Neural cell (in vitro differentiated cells): ENCODE results near the gene WDR33. TPM values are rescaled to one million over a fixed set of nuclear protein-coding genes. Genes with fewer than 3 reads are reported as not detected.

Experiments
- H2AFZ ChIP-seq: fragments of 200-600, 300-800 bp; sonication (generic), shearing (Covaris generic); 2 replicates; pipeline ENCODE4 v1.6.0; 2014; ENCODE audit warnings: low read depth, mild to moderate bottlenecking, antibody characterized with exemption, low read length, moderate library complexity
- H3F3A ChIP-seq: fragments of 200-600 bp; shearing (Covaris generic); 2 replicates; pipeline ENCODE4 v1.6.1; 2016; ENCODE audit warnings: mild to moderate bottlenecking, moderate library complexity, mixed read lengths, antibody characterized with exemption, low read length; ENCODE audit not compliant: insufficient read depth, poor library complexity, severe bottlenecking
- H3K27ac ChIP-seq: fragments of 200-600, 300-800 bp; sonication (generic), shearing (Covaris generic); 2 replicates; pipeline ENCODE4 v1.5.1; 2014; ENCODE audit warnings: mild to moderate bottlenecking, low read length, moderate library complexity
- H3K27me3 ChIP-seq: fragments of 300-800, 200-600 bp; sonication (generic), shearing (Covaris generic); 2 replicates; pipeline ENCODE4 v1.6.0; 2014; ENCODE audit warnings: mild to moderate bottlenecking, low read depth, low read length, moderate library complexity; ENCODE audit not compliant: insufficient read depth
- H3K36me3 ChIP-seq: fragments of 300-800, 200-600 bp; sonication (generic), shearing (Covaris generic); 2 replicates; pipeline ENCODE4 v1.5.1; 2014; ENCODE audit warnings: mild to moderate bottlenecking, antibody characterized with exemption, low read length, moderate library complexity; ENCODE audit not compliant: insufficient read depth
- H3K4me2 ChIP-seq: fragments of 300-800, 200-600 bp; sonication (generic), shearing (Covaris generic); 2 replicates; pipeline ENCODE4 v1.6.0; 2014; ENCODE audit warnings: mild to moderate bottlenecking, low read length
- H3K4me3 ChIP-seq: fragments of 300-800, 200-600 bp; sonication (generic), shearing (Covaris generic); 2 replicates; pipeline ENCODE4 v1.5.1; 2014; ENCODE audit warnings: mild to moderate bottlenecking, low read length, moderate library complexity
- H3K79me2 ChIP-seq: fragments of 200-600 bp; shearing (Covaris generic); replicated peaks from 2 replicates; pipeline ENCODE4 v1.6.0; 2014; ENCODE audit warnings: mild to moderate bottlenecking, low read length, moderate library complexity; ENCODE audit not compliant: insufficient read depth
- H3K9ac ChIP-seq: fragments of 300-800, 200-600 bp; sonication (generic), shearing (Covaris generic); 2 replicates; pipeline ENCODE4 v1.6.1; 2016; ENCODE audit warnings: mild to moderate bottlenecking, low read length, mixed read lengths
- H3K9me2 ChIP-seq: fragments of 200-600 bp; shearing (Covaris generic); 2 replicates; pipeline ENCODE4 v1.6.1; 2016; ENCODE audit warnings: mild to moderate bottlenecking, low read length, mixed read lengths; ENCODE audit not compliant: insufficient read depth
- H3K9me3 ChIP-seq: fragments of 200-600, 300-800 bp; sonication (generic), shearing (Covaris generic); 2 replicates; pipeline ENCODE4 v1.6.1; 2016; ENCODE audit warnings: mild to moderate bottlenecking, mixed run types, low read length, moderate library complexity, mixed read lengths
- H4K20me1 ChIP-seq: fragments of 200-600 bp; shearing (Covaris generic); 2 replicates; pipeline ENCODE4 v1.6.1; 2016; ENCODE audit warnings: mild to moderate bottlenecking, mixed run types; ENCODE audit not compliant: insufficient read depth
- EP300 ChIP-seq: fragments of 450-650 bp; conservative IDR thresholded peaks from 2 replicates; pipeline ENCODE4 v1.6.1; 2014; ENCODE audit warnings: antibody characterized with exemption, mild to moderate bottlenecking, moderate library complexity; ENCODE audit not compliant: poor library complexity, severe bottlenecking
- EZH2 ChIP-seq: fragments of 200-600, 300-800 bp; shearing (Covaris generic), sonication (generic); IDR thresholded peaks from 2 replicates; pipeline ENCODE4 v1.6.1; 2014; ENCODE audit warnings: antibody characterized with exemption, low read length, borderline replicate concordance, mild to moderate bottlenecking; ENCODE audit not compliant: insufficient read depth, poor library complexity, severe bottlenecking
- MXI1 ChIP-seq: fragments of 450-650 bp; conservative IDR thresholded peaks from 2 replicates; pipeline ENCODE4 v1.6.1; 2014; ENCODE audit warnings: antibody characterized with exemption, mild to moderate bottlenecking; ENCODE audit not compliant: poor library complexity, severe bottlenecking
- POLR2AphosphoS5 ChIP-seq: IDR thresholded peaks from 2 replicates; pipeline ENCODE4 v1.6.1; 2012
- RAD21 ChIP-seq: fragments of 450-650 bp; conservative IDR thresholded peaks from 2 replicates; pipeline ENCODE4 v1.6.1; 2014; ENCODE audit warnings: antibody characterized with exemption, mild to moderate bottlenecking, moderate library complexity
- SMC3 ChIP-seq: fragments of 450-650 bp; conservative IDR thresholded peaks from 2 replicates; pipeline ENCODE4 v1.6.1; 2014; ENCODE audit warnings: antibody characterized with exemption, mild to moderate bottlenecking, moderate library complexity; ENCODE audit not compliant: poor library complexity
- TAF1 ChIP-seq: IDR thresholded peaks from 2 replicates; pipeline ENCODE4 v1.6.1; 2012; ENCODE audit warnings: low read depth
- polyA plus RNA-seq: library from polyadenylated mRNA; depleted of rRNA; stranded (reverse); fragments of >200 nt; gene quantifications from 2 replicates; pipeline ENCODE4 v1.2.3, GENCODE V29; 2014
- TF ChIP-seq, protein P1 (sequence below): fragments of 450-650 bp; IDR thresholded peaks from 2 replicates; pipeline ENCODE4 v1.5.1; 2014; ENCODE audit warnings: antibody characterized with exemption, mild to moderate bottlenecking, moderate library complexity; ENCODE audit not compliant: poor library complexity, severe bottlenecking
- TF ChIP-seq, protein P2 (sequence below): IDR thresholded peaks from 2 replicates; pipeline ENCODE4 v1.6.1; 2012; ENCODE audit warnings: borderline replicate concordance

WDR33 gene
- polyA plus RNA-seq, 1 donor from 2014 or later = 58.7 TPM

DNA sequence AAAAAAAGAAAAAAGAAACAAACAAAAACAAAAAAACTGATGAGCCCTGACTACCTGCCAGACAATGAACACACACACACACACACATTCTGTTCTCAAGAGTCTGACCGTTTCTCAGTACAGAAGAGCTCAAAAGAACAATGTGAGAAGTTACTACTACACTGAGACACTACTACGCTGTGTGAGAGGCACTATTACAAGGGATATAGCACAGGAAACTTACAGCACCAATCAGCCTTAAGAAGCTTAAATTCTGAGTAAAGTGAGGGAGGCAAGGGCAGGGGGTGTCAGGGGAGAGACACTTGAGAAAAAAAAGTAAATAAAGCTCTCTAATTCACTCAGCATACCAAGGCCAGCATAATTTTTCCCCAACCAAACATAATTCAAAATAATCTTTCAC is 32.5 kb downstream of the WDR33 start:
- Histone ChIP-seq H3K9me2 (no peaks in the 10 kb centered on the region), H3K36me3 (no peaks in the 10 kb centered on the region), H3K27me3 (no peaks in the 10 kb centered on the region), H3K27ac (no peak overlapping the region), H3K4me2 (no peak overlapping the region), H3F3A (no peaks in the 10 kb centered on the region), H4K20me1 (no peaks in the 10 kb centered on the region), H2AFZ (no peak overlapping the region), H3K4me3 (no peak overlapping the region), H3K79me2 (peaks cover 61% of the 10 kb centered on the region), H3K9ac (no peak overlapping the region), H3K9me3 (no peaks in the 10 kb centered on the region)
- TF ChIP-seq TAF1 (no peak), POLR2AphosphoS5 (no peak), EP300 (no peak), RAD21 (no peak), EZH2 (no peak), SMC3 (no peak), MXI1 (no peak)
- TF ChIP-seq, protein P1, sequence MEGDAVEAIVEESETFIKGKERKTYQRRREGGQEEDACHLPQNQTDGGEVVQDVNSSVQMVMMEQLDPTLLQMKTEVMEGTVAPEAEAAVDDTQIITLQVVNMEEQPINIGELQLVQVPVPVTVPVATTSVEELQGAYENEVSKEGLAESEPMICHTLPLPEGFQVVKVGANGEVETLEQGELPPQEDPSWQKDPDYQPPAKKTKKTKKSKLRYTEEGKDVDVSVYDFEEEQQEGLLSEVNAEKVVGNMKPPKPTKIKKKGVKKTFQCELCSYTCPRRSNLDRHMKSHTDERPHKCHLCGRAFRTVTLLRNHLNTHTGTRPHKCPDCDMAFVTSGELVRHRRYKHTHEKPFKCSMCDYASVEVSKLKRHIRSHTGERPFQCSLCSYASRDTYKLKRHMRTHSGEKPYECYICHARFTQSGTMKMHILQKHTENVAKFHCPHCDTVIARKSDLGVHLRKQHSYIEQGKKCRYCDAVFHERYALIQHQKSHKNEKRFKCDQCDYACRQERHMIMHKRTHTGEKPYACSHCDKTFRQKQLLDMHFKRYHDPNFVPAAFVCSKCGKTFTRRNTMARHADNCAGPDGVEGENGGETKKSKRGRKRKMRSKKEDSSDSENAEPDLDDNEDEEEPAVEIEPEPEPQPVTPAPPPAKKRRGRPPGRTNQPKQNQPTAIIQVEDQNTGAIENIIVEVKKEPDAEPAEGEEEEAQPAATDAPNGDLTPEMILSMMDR = no peak
- TF ChIP-seq, protein P2, sequence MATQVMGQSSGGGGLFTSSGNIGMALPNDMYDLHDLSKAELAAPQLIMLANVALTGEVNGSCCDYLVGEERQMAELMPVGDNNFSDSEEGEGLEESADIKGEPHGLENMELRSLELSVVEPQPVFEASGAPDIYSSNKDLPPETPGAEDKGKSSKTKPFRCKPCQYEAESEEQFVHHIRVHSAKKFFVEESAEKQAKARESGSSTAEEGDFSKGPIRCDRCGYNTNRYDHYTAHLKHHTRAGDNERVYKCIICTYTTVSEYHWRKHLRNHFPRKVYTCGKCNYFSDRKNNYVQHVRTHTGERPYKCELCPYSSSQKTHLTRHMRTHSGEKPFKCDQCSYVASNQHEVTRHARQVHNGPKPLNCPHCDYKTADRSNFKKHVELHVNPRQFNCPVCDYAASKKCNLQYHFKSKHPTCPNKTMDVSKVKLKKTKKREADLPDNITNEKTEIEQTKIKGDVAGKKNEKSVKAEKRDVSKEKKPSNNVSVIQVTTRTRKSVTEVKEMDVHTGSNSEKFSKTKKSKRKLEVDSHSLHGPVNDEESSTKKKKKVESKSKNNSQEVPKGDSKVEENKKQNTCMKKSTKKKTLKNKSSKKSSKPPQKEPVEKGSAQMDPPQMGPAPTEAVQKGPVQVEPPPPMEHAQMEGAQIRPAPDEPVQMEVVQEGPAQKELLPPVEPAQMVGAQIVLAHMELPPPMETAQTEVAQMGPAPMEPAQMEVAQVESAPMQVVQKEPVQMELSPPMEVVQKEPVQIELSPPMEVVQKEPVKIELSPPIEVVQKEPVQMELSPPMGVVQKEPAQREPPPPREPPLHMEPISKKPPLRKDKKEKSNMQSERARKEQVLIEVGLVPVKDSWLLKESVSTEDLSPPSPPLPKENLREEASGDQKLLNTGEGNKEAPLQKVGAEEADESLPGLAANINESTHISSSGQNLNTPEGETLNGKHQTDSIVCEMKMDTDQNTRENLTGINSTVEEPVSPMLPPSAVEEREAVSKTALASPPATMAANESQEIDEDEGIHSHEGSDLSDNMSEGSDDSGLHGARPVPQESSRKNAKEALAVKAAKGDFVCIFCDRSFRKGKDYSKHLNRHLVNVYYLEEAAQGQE = no peak

DNA sequence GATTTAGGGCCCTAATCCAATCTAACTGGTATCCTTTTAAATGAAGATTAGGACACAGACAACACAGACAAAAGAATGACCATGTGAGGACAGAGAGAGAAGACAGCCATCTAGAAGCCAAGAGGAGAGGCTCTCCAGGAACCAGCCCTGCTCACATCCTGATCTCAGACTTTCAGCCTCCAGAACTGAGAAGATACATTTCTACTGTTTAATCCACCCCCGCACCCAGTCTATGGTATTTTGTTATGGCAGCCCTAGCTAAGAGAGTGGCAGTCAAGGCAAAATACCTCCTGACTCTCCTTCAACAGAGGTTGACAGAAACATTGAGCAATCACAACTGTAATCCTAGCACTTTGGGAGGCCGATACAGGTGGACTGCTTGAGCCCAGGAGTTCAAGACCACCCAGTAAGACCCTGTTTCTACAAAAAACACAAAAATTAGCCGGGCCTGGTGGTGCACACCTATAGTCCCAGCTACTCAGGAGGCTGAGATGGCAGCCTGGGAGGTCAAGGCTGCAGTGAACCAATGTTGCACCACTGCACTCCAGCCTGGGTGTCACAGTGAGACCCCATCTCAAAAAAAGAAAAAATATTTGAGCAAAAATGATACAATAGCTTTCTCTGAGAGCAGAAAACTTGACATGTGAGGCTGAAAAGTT is 34.7 kb downstream of the WDR33 start:
- no peak overlapping the region for H3K4me2 ChIP-seq
- H3K79me2 ChIP-seq = peaks cover 67% of the 10 kb centered on the region
- H3K9ac ChIP-seq = no peak overlapping the region
- H4K20me1 ChIP-seq = no peaks in the 10 kb centered on the region
- no peaks in the 10 kb centered on the region for H3F3A ChIP-seq
- H3K36me3 ChIP-seq = no peaks in the 10 kb centered on the region
- H3K9me3 ChIP-seq = no peaks in the 10 kb centered on the region
- no peaks in the 10 kb centered on the region for H3K27me3 ChIP-seq
- H3K4me3 ChIP-seq = no peak overlapping the region
- TF ChIP-seq, protein P2 = no peak
- TF ChIP-seq RAD21 = no peak
- no peak overlapping the region for H3K27ac ChIP-seq
- H2AFZ ChIP-seq = no peak overlapping the region
- H3K9me2 ChIP-seq = no peaks in the 10 kb centered on the region
